NT2/D1 (cell line): ENCODE results near the gene SEC14L1.
A peak's percentile ranks its signal among the peaks of the same experiment; 100 is the strongest.
"Not testable (repeated sequence)": the region's sequence is repeated elsewhere in the genome, so short reads cannot be mapped to it uniquely, and the experiment has no call there.

Experiments used
- DNase-seq: peaks from one replicate; pipeline ENCODE4 v3.0.0-alpha.2; 2011; ENCODE audit warnings: low read depth, low spot score
- H3K27me3 ChIP-seq: 2 replicates; pipeline ENCODE4 v1.6.0; 2011; ENCODE audit warnings: mild to moderate bottlenecking; ENCODE audit not compliant: insufficient read length, insufficient read depth
- H3K36me3 ChIP-seq: 2 replicates; pipeline ENCODE4 v1.6.1; 2011; ENCODE audit warnings: mild to moderate bottlenecking, low read length, mixed read lengths; ENCODE audit not compliant: insufficient read depth, insufficient read length
- H3K4me1 ChIP-seq: 2 replicates; pipeline ENCODE4 v1.5.1; 2011; ENCODE audit not compliant: insufficient read depth, insufficient read length
- H3K4me3 ChIP-seq: 2 replicates; pipeline ENCODE4 v1.5.1; 2011; ENCODE audit warnings: low read depth; ENCODE audit not compliant: insufficient read length
- H3K9ac ChIP-seq: 2 replicates; pipeline ENCODE4 v1.6.0; 2011; ENCODE audit warnings: low read depth; ENCODE audit not compliant: insufficient read length
- H3K9me3 ChIP-seq: 2 replicates; pipeline ENCODE4 v1.5.1; 2011; ENCODE audit warnings: mild to moderate bottlenecking, low read length; ENCODE audit not compliant: insufficient read depth
- SUZ12 ChIP-seq: IDR thresholded peaks from 2 replicates; pipeline ENCODE4 v1.6.1; 2011; ENCODE audit not compliant: insufficient read length, insufficient read depth; ENCODE audit errors: extremely low read depth
- YY1 ChIP-seq: IDR thresholded peaks from 2 replicates; pipeline ENCODE4 v1.6.1; 2011; ENCODE audit not compliant: insufficient read length, insufficient read depth
- ZNF274 ChIP-seq: IDR thresholded peaks from 2 replicates; pipeline ENCODE4 v1.6.1; 2011; ENCODE audit warnings: mild to moderate bottlenecking, low read depth, low read length

The SEC14L1 gene

DNA sequence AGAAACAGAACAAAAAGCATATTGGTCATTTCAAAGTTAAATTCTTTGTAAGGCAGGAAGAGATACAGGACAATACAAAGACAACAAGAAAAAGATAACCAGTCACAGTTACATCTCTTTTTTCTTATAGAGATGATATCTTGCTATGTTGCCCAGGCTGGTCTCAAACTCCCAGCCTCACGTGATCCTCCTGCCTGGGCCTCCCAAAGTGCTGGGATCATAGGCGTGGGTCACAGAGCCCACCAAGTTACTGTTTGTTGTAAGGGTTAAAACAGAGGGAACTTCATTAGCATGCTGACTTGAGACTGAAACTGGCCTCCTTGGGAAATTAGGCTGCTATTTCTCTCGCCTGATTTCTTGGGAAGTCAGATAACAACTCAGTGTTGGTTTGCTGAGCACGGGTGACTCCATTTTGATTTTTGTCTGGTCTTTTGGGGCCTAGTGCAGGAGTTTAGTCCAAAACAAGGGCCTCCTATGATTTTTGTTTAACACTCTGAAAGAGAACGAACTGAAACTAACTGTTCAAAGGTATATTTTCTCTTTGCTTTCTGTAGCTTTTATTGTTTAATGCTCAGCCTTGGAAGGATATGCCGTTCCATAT lies 31.5 kb upstream of the SEC14L1 start:
- Histone ChIP-seq H3K4me3 (no peak overlapping the region), H3K9me3 (no peaks in the 10 kb centered on the region), H3K36me3 (no peaks in the 10 kb centered on the region), H3K27me3 (no peaks in the 10 kb centered on the region), H3K9ac (no peak overlapping the region), H3K4me1 (peaks cover 6% of the 10 kb centered on the region)
- TF ChIP-seq YY1 (no peak), SUZ12 (no peak), ZNF274 (no peak)
- DNase-seq: no peak

- Histone ChIP-seq H3K9ac (no peak overlapping the region), H3K4me3 (no peak overlapping the region), H3K9me3 (no peaks in the 10 kb centered on the region), H3K36me3 (no peaks in the 10 kb centered on the region), H3K4me1 (peaks cover 4% of the 10 kb centered on the region), H3K27me3 (no peaks in the 10 kb centered on the region)
- TF ChIP-seq SUZ12 (no peak), YY1 (no peak), ZNF274 (no peak)
- DNase-seq: peak; percentile 18
Observed at GRCh38 chr17:77109764-77110359, 30.9 kb upstream of the SEC14L1 start.

- not testable (repeated sequence) for H3K4me3 ChIP-seq, H3K36me3 ChIP-seq, H3K9me3 ChIP-seq, H3K4me1 ChIP-seq, H3K9ac ChIP-seq, H3K27me3 ChIP-seq, DNase-seq
Observed at GRCh38 chr17:77111165-77111933, 29.4 kb upstream of the SEC14L1 start.

GRCh38 chr17:77111934-77112296 lies 28.9 kb upstream of the SEC14L1 start:
- Histone ChIP-seq H3K4me3 (no peak overlapping the region), H3K9me3 (no peaks in the 10 kb centered on the region), H3K27me3 (no peaks in the 10 kb centered on the region), H3K4me1 (peaks cover 2% of the 10 kb centered on the region), H3K9ac (no peak overlapping the region), H3K36me3 (no peaks in the 10 kb centered on the region)
- no peak for DNase-seq
- no peak for TF ChIP-seq ZNF274
- TF ChIP-seq SUZ12: no peak
- TF ChIP-seq YY1: no peak

DNA sequence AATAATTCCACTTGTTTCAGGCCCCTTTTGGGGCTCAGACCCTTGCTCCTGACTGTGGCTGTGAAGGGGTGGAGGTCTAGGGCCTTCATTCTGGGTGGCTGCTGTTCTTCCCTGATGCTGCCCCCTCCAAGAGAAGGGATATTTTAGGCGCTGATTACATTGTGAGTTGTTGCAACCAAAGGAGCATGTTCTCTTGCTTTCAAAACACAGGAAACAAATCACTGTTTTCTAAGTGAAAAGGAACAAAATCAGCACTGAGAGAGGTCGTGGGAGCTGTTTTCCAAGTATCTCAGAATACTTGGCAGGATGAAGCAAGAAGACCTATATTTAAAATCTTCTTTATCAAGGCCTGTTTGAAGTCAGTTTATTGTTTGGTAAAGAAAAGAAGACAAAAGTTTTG lies 25.3 kb upstream of the SEC14L1 start:
- Histone ChIP-seq H3K4me3 (no peak overlapping the region), H3K9ac (no peak overlapping the region), H3K4me1 (no peaks in the 10 kb centered on the region), H3K27me3 (no peaks in the 10 kb centered on the region), H3K9me3 (no peaks in the 10 kb centered on the region), H3K36me3 (no peaks in the 10 kb centered on the region)
- TF ChIP-seq YY1 (no peak), ZNF274 (no peak), SUZ12 (no peak)
- no peak for DNase-seq

GRCh38 chr17:77115947-77116346 lies 24.8 kb upstream of the SEC14L1 start:
- Histone ChIP-seq H3K36me3 (no peaks in the 10 kb centered on the region), H3K4me1 (no peaks in the 10 kb centered on the region), H3K9me3 (no peaks in the 10 kb centered on the region), H3K4me3 (no peak overlapping the region), H3K9ac (no peak overlapping the region), H3K27me3 (no peaks in the 10 kb centered on the region)
- TF ChIP-seq SUZ12 (no peak), ZNF274 (no peak), YY1 (no peak)
- no peak for DNase-seq

- H3K4me3 ChIP-seq: no peak overlapping the region
- no peak overlapping the region for H3K9ac ChIP-seq
- no peaks in the 10 kb centered on the region for H3K9me3 ChIP-seq
- no peak for TF ChIP-seq YY1
- no peak for TF ChIP-seq SUZ12
- no peak for TF ChIP-seq ZNF274
- no peaks in the 10 kb centered on the region for H3K4me1 ChIP-seq
- no peak for DNase-seq
- no peaks in the 10 kb centered on the region for H3K36me3 ChIP-seq
- H3K27me3 ChIP-seq: no peaks in the 10 kb centered on the region
Observed at GRCh38 chr17:77116371-77116860, 24.4 kb upstream of the SEC14L1 start.
